Middle frontal gyrus (tissue), 1 donor: ENCODE results near the gene JAZF1.
"Not testable (repeated sequence)": the region's sequence is repeated elsewhere in the genome, so short reads cannot be mapped to it uniquely, and the experiment has no call there.

Experiments used
- DNase-seq: peaks from one replicate; pipeline ENCODE4 v3.0.0-alpha.2; 2015; ENCODE audit warnings: low spot score; ENCODE audit errors: extremely low spot score

The JAZF1 gene

GRCh38 chr7:27943241-27943640, 237.4 kb downstream of the JAZF1 start:
- DNase-seq = no peak

DNA sequence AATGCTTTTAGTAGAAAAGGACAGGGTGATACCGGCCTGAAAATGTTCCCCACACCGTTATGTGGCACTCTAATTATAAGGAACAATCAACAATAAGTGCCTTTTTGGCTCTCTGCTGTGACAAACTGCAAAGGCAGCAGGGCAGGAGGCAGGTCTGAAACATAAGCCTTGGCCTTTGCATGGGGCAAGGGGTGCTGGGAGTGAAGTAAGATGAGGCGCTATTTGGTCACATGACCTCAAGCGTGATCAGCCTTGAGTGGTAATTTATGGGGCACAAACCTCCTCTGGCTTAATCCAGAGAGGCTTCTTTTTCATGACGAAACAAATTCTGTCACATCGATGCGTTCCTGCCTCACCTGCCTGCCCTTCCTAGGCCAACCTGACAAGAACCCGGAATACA, 237.9 kb downstream of the JAZF1 start:
- DNase-seq = no peak

DNA sequence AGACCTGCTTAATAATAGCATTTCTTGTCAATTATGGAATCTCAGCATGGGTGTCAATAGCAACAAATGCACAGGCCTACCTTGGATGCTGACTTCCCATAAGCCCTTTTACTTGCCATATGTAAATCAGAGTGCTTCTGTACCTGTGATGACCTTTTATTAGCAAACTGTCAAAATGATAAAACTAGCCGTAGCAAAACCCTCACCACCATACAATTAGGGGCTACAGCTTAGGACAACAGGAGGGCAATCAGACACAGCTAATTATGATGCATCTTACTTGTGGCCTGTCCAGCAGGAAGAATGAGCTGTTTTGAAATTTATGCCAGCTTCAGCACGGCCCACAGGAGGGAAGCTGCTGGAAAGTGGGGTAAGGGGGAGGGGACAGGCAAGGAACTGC, 239.1 kb downstream of the JAZF1 start:
- DNase-seq = no peak

DNA sequence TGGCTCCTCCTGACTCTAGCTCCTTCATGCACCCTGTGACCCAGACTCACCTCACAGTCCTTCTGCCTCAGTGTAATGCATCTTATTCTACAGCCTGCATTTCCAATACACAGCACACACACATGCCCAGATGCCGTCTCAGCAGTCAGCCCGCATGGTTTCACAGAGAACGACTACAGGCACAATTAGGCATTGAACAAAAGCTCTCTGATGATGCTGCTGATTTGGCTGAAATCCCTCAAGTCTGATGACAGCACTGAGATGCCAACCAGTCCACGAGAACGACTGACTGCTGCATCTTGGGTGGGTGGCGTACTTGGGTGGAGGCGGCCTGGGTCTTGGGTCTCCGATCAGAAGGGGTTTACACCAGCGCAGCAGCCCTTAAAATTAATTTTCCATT, 240.3 kb downstream of the JAZF1 start:
- DNase-seq = peak; percentile 58

DNA sequence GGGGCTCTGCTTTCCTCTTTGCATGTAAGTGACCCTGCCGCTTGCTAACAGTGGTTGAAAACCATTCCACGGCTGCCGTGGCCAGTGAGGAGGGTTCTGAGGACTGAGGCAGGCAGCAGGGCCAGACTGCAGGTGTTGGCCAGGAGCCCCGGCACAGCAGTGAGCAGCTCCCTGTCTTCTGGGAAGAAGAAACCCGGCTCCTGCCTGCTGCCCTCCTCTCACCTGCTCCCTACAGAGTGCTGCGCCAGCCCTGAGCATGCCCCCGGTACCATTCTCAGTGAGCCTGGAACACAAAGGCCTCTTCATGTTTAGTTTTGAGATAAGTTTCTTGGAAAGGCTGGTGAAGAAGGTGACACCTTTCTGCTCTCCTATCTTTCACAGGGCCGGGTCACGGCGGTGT, 240.7 kb downstream of the JAZF1 start:
- no peak for DNase-seq

DNA sequence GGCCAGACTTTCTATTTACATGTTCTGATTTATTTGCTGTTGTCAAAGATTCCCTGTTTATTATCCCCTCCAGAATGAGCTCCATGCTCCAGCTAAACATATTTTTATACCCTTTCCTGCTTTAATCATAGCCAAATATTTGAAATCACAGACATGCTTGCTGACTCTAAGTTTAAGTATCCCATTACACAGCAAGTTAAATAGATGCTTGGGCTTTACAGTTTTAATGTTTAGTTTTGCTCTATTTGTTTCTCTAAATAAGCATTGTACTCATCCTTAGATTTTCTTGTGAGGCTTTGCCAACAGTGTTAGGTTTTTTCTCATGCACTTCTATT, 243.9 kb downstream of the JAZF1 start:
- no peak for DNase-seq

GRCh38 chr7:27936047-27936767, 244.4 kb downstream of the JAZF1 start:
- DNase-seq = no peak

GRCh38 chr7:27933671-27934565, 246.7 kb downstream of the JAZF1 start:
- DNase-seq = no peak

DNA sequence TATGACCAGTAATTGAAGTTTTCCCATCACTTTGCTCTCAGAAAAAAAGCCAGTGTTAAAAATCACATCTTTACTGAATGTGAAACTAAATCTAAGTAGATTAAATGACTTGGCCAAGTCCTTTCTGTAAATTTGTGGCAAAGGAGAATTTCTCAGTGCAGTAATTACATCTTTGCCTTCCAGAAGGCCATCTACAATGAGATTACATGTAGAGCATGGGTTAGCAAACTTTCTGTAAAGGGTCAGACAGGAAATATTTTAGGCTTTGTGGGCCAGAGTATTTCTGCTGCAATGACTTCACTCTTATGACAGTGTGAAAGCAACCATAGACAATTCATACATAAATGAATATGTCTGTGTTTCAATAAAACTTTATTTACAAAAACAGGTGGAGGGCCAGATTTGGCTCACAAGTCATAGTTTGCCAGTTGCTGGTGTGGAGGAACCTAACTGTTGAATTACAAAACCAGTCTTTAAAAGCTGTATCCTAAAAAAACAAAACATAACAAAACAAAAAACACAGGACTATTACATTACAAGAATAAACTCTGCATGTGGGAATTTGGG, 249.6 kb downstream of the JAZF1 start:
- DNase-seq = no peak

GRCh38 chr7:27929127-27929526, 251.5 kb downstream of the JAZF1 start:
- no peak for DNase-seq

DNA sequence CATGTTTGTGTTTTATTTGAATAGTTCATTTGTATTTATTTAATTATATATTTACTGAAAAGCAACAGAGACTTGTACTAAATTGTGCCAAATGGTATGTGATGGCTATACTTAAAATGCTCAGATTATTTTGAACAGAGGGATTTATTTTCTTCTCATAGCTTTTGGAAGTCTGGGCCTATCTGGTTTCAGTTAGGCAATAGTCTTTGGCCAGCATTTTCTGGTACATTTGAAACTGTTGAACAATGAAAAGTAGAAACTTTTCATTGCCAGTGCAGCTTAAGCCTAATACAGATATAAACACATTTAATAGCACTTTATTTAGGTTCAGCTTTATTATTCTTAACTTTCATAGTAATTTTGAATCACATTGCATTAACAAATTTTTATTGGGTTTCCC, 252.6 kb downstream of the JAZF1 start:
- DNase-seq = no peak

DNA sequence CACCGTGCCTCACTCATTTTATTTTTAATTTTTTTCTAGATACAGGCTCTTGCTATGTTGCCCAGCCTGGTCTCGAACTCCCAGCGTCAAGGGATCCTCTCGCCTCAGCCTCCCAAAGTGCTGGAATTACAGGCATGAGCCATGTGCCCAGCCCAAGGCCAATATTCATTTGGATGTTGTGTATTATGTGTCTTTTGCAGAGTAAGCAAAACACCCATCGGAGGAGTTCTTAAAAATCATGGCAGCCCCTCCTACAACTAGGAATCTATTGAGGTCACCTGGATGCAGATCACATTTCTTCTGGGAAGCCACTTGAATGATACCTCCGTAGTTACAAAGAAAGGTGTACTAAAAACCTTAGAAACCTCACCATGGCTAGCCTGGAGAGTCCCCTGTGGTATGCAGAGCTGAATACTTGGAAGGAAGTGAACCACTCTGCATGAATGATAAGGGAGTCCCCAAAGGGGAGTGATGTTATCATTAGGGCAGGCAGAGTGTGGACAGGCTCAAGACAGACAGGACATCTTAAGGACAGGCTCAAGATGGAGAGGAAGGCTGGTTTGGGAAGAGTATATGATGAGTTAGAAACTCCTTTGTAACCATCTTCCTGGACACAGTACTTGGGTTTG, 254.9 kb downstream of the JAZF1 start:
- DNase-seq = no peak

- DNase-seq = no peak
Observed at GRCh38 chr7:27923642-27923980, 257.0 kb downstream of the JAZF1 start.

- DNase-seq = no peak
Observed at GRCh38 chr7:27922907-27923641, 257.5 kb downstream of the JAZF1 start.

GRCh38 chr7:27922389-27922788, 258.2 kb downstream of the JAZF1 start:
- not testable (repeated sequence) for DNase-seq

DNA sequence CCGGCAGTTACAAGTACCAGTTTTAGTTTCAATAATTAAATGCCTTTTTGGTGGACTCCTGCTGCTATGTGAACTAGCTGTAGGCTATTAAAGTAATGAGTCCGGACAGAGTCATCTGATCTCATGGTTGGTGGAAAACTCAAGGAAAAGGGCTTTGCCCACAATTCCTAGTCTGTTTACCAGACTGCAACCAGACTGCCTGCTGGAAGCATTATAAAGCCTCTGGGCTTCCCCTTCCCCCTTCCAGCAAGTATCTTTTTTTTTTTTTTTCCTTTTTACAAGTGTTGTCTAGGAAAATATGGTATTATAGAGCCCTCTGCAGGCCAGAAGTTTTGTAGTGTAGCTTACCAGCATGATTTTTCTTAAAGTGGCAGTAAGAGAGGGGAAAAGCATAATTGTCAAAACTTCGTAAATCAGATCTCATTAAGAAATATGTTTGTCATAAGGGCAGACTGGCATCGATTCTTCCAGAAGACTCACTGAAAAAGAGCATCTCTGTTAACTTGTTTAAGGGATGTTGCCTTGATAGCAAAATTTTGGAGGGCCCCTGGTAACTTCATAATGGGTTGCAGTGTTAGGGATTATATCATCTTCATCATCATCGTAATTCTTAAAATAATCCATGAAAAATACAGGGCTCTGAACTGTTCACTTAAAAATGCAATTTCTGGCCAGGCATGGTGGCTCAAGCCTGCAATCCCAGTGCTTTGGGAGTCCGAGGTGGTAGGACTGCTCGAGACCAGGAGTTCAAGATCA, 259.3 kb downstream of the JAZF1 start:
- DNase-seq = peak; percentile 29

DNA sequence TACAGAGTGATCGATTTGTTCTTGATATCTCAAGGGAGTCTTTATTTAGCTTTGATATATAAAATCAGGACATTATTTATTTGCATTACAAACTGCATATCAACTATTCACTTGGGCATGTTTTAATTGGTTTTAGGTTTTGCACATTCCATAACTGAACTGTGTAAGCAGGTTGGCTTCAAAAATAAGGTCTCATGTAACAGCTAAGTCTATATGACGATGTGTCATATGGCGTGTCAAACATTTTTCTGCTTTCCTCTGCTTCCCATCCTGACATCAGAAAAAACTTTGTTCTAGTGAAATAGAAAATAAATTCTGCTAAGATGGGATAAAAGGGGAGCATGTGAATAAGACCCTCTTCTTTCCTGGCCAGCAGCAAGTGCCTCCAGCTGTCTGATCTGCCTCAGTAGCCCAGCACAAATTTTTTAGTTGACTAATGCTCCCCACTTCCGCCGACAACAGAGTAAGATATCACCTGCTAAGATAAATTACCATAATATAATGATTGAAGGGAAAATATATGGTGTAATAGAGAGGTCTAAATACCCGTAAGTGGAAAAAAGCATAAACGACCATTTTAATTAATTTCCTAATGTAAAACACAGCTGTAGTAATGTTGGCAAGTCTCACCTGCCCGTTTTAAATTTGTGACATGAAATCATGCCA, 260.2 kb downstream of the JAZF1 start:
- no peak for DNase-seq

GRCh38 chr7:27918503-27918902, 262.1 kb downstream of the JAZF1 start:
- DNase-seq = no peak

DNA sequence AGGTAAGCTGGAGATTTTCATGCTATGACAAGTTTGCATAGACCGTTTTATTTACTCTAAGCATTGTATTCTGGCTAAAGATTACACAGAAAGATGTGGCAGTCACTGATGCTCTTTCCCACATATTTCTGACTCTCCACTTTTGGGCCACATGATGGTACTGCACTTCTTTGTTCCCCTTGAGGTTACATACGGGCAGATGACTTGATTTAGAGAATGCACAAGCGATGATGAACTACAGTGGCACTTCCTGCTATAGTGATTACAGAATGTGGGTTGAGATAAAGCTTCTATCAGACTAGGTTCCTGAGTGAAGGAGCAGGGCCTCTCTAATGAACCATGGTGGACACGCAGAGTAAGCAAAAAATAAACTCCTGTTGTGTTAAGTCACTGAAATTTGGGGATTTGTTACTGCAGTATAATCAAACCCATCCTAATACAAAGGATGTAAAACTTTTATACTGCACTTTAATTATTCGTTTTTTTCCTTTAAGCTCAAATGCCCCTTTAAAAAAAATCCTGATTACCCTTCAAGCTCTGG, 262.8 kb downstream of the JAZF1 start:
- no peak for DNase-seq

GRCh38 chr7:27917119-27917518, 263.5 kb downstream of the JAZF1 start:
- no peak for DNase-seq
